ENCODE results near the gene RNH1. TPM values are rescaled to one million over a fixed set of nuclear protein-coding genes. Genes with fewer than 3 reads are reported as not detected.

The RNH1 gene
- total RNA-seq, 4 donors from 2014 or later: 378 to 392 (median 383) TPM

DNA sequence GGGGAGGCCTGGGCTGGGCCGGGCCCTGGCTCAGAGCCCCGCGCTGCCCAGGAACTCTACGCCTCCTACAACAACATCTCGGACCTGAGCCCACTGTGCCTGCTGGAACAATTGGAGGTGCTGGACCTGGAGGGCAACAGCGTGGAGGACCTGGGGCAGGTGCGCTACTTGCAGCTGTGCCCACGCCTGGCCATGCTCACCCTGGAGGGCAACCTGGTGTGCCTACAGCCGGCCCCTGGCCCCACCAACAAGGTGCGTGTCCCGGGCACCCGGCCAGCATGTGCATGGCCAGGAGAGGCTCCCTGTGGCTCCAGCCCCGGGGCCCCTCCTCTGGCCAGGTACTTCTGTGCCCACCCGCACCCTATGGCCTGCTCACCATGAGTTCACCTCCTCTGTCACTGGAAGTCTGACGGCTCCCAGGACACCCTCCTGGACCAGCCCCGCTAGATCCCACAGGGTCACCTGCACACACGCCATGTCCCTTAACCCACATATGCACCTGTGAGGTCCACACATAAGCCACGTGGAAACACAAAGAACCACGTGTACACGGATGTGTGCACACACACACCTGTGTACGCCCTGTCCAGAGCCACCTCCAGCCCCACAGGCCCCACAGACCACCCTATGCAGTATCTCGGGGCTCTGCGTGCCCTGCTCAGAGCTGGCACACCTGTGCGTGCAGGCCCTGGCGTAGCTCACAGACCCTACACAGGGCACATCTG is 43.1 kb upstream of the RNH1 start:
- H3K9me3 ChIP-seq: no peaks in the 10 kb centered on the region
- peaks cover 31% of the 10 kb centered on the region for H3K27me3 ChIP-seq
- H3K4me3 ChIP-seq: no peak overlapping the region
- H3K4me1 ChIP-seq: peaks cover 12% of the 10 kb centered on the region
- DNase-seq (ENCODE audit: low spot score in 2 of 2): no peak
- H3K27ac ChIP-seq: no peak overlapping the region
- H3K36me3 ChIP-seq: no peaks in the 10 kb centered on the region
- 96% methylated on average over 10 of the region's 25 CpGs for WGBS
- TF ChIP-seq EP300 (IDR thresholded peaks at IDR 0.05) (no peak), POLR2AphosphoS5 (IDR thresholded peaks at IDR 0.05) (no peak), POLR2A (IDR thresholded peaks at IDR 0.05) (no peak)
- TF ChIP-seq, protein P1, sequence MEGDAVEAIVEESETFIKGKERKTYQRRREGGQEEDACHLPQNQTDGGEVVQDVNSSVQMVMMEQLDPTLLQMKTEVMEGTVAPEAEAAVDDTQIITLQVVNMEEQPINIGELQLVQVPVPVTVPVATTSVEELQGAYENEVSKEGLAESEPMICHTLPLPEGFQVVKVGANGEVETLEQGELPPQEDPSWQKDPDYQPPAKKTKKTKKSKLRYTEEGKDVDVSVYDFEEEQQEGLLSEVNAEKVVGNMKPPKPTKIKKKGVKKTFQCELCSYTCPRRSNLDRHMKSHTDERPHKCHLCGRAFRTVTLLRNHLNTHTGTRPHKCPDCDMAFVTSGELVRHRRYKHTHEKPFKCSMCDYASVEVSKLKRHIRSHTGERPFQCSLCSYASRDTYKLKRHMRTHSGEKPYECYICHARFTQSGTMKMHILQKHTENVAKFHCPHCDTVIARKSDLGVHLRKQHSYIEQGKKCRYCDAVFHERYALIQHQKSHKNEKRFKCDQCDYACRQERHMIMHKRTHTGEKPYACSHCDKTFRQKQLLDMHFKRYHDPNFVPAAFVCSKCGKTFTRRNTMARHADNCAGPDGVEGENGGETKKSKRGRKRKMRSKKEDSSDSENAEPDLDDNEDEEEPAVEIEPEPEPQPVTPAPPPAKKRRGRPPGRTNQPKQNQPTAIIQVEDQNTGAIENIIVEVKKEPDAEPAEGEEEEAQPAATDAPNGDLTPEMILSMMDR (IDR thresholded peaks at IDR 0.05): no peak

DNA sequence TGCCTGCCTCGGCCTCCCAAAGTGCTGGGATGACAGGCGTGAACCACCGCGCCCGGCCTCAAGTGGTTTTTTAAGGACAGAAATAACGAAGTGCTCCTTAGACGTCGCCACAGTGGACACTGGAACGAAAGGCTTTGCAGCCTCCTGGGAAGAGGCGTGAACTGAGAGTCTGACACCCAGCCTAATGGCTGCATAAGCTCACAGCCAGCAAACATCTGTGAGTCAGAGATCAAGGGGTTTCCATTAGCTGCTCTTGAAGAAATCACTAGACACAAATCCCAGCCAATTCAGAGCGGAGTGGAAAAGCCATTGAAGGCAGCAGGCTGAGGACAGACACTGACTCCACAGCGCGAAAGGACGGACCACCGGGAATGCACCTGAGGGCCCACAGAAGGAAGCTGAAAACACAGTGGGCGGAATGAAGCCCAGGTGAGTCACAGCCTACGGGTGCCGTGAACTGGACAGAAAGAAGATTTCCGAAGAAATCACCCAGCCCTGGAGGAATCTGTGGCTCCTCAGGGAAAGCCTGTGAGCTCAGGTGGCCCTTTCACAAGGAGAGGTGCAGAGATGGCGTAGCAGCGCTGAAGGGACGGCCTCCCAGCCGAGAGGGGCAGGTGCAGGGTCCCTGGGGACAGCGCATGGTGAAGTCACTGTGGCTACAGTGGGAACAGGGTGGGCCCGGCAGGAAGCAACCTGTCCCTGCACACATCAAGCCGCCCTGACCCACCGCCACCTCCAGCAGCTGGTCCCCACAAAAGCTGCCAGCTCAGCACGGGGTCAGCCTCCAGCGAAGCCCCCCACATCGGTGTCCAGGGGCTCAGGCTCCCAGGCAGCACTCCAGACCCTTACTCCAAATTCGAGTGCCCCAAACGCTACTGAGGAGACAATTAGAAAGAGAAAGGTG is 41.9 kb upstream of the RNH1 start:
- Histone ChIP-seq H3K4me3 (no peak overlapping the region), H3K27me3 (peaks cover 20% of the 10 kb centered on the region), H3K27ac (no peak overlapping the region), H3K36me3 (no peaks in the 10 kb centered on the region), H3K9me3 (no peaks in the 10 kb centered on the region), H3K4me1 (peaks cover under 1% of the 10 kb centered on the region)
- TF ChIP-seq, protein P1 (IDR thresholded peaks at IDR 0.05): no peak
- TF ChIP-seq POLR2A (IDR thresholded peaks at IDR 0.05) (no peak), POLR2AphosphoS5 (IDR thresholded peaks at IDR 0.05) (no peak), EP300 (IDR thresholded peaks at IDR 0.05) (no peak)
- 92% methylated on average over 30 of the region's 32 CpGs for WGBS
- no peak for DNase-seq (ENCODE audit: low spot score in 2 of 2)

DNA sequence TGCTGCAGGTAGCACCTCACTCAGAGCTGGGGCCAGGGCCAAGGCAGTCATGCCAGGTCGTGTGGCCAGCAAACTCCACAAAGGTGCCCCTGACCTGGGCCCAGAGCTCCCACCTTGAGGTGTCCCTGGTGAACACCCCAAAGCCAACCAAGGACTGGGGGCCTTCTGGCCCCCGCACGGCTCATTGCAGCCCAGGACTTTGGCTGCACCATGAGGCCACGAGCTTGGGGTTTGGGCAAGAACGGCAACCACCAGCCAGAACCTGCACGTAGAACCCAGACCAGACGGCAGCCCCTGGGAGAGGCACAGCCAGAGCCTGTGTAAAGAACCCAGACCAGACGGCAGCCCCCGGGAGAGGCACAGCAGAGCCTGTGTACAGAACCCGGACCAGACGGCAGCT is 38.1 kb upstream of the RNH1 start:
- 84% methylated on average over 8 of the region's 11 CpGs for WGBS
- Histone ChIP-seq H3K4me1 (no peaks in the 10 kb centered on the region), H3K27me3 (no peaks in the 10 kb centered on the region), H3K4me3 (no peak overlapping the region), H3K27ac (no peak overlapping the region), H3K9me3 (no peaks in the 10 kb centered on the region), H3K36me3 (no peaks in the 10 kb centered on the region)
- TF ChIP-seq POLR2AphosphoS5 (IDR thresholded peaks at IDR 0.05) (no peak), EP300 (IDR thresholded peaks at IDR 0.05) (no peak)
- no peak for DNase-seq (ENCODE audit: low spot score in 2 of 2)

DNA sequence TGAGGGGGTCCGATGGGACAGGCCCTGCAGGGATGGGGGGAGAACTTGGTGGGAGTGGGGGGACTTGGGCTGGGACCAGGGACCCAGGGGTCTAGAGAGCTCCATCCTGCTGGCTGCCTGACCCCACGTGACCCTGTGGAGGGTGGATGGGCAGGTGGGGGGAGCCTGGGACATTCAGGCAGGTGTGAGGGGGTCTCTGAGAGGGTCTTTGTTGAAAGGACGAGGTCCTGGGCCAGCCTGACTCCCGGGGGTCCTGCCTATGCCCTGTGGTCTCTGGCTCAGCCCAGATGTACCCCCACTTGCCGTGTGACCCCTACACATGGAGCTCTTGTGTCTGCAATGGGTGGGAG is 37.8 kb upstream of the RNH1 start:
- TF ChIP-seq POLR2A (IDR thresholded peaks at IDR 0.05) (no peak), POLR2AphosphoS5 (IDR thresholded peaks at IDR 0.05) (no peak), EP300 (IDR thresholded peaks at IDR 0.05) (no peak)
- TF ChIP-seq, protein P1 (IDR thresholded peaks at IDR 0.05): no peak
- 84% methylated on average over 4 of the region's 5 CpGs for WGBS
- H3K4me1 ChIP-seq: no peaks in the 10 kb centered on the region
- DNase-seq (ENCODE audit: low spot score in 2 of 2): no peak
- H3K27me3 ChIP-seq: no peaks in the 10 kb centered on the region
- H3K36me3 ChIP-seq: no peaks in the 10 kb centered on the region
- H3K9me3 ChIP-seq: no peaks in the 10 kb centered on the region
- no peak overlapping the region for H3K4me3 ChIP-seq
- no peak overlapping the region for H3K27ac ChIP-seq

DNA sequence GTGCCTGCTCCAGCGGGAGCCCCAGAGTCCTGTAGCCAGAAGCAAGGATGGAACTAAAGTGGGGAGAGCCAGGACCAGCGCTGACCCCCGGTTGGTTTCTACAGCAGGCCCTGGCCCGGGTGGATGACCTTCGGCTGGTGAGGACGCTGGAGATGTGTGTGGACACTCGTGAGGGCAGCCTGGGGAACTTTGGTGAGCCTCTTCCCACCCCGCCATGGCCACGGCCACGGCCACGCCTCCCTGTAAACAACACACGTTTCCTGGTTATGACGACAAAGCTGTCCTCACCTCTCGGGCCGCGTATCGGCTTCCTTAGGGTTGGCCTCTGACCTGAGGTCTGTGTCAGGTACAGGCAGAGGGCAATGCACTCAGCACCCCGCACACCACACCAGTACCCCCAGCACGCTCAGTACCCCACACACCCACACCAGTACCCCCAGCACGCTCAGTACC is 34.4 kb upstream of the RNH1 start:
- TF ChIP-seq EP300 (IDR thresholded peaks at IDR 0.05): no peak
- no peak for TF ChIP-seq POLR2A (IDR thresholded peaks at IDR 0.05)
- TF ChIP-seq POLR2AphosphoS5 (IDR thresholded peaks at IDR 0.05): no peak
- TF ChIP-seq, protein P1 (IDR thresholded peaks at IDR 0.05): no peak
- WGBS: 93% methylated on average over 14 of the region's 20 CpGs
- H3K27ac ChIP-seq: no peak overlapping the region
- no peaks in the 10 kb centered on the region for H3K9me3 ChIP-seq
- H3K4me3 ChIP-seq: no peak overlapping the region
- no peaks in the 10 kb centered on the region for H3K36me3 ChIP-seq
- no peaks in the 10 kb centered on the region for H3K27me3 ChIP-seq
- H3K4me1 ChIP-seq: peaks cover 16% of the 10 kb centered on the region
- peak in 1 of 2 donors; percentile 59 for DNase-seq (ENCODE audit: low spot score in 2 of 2)
